ENCODE data around the gene CNTFR.

DNA sequence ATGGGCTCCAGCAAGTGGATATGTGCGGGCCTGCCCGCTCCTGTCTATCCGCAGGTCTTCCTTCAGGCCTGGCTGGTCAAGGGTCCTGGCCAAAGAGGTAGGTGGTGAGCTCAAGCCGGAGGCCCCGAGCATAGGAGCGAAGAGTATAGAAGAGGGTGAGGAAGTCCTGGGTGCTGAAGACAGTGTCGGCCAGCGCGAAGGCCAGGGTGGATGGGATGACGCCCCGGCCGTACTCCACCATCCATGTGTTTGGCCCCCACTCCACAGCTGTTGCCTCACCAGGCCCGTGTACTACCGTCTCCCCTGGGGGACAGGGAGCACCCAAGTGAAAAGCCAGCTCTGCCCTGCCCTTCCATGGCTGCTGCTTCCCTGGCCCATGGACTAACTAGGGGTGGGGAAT is 46.0 kb upstream of the CNTFR start:
- no peak for TF ChIP-seq EZH2 (IDR thresholded peaks at IDR 0.05; ENCODE audit: low read depth, unreplicated experiment)
- TF ChIP-seq, protein P1, sequence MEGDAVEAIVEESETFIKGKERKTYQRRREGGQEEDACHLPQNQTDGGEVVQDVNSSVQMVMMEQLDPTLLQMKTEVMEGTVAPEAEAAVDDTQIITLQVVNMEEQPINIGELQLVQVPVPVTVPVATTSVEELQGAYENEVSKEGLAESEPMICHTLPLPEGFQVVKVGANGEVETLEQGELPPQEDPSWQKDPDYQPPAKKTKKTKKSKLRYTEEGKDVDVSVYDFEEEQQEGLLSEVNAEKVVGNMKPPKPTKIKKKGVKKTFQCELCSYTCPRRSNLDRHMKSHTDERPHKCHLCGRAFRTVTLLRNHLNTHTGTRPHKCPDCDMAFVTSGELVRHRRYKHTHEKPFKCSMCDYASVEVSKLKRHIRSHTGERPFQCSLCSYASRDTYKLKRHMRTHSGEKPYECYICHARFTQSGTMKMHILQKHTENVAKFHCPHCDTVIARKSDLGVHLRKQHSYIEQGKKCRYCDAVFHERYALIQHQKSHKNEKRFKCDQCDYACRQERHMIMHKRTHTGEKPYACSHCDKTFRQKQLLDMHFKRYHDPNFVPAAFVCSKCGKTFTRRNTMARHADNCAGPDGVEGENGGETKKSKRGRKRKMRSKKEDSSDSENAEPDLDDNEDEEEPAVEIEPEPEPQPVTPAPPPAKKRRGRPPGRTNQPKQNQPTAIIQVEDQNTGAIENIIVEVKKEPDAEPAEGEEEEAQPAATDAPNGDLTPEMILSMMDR (conservative IDR thresholded peaks at IDR 0.05; ENCODE audit: low read depth in 2 of 2) = no peak
- TF ChIP-seq EZH2phosphoT487 (IDR thresholded peaks at IDR 0.05; ENCODE audit: unreplicated experiment) = no peak
- no peak for TF ChIP-seq ZNF331 (CRISPR knock-in tag; IDR thresholded peaks at IDR 0.05; ENCODE audit: low read depth)
- no peak for TF ChIP-seq CREB1 (CRISPR knock-in tag; IDR thresholded peaks at IDR 0.05; ENCODE audit: low read depth)
- TF ChIP-seq, protein P2, sequence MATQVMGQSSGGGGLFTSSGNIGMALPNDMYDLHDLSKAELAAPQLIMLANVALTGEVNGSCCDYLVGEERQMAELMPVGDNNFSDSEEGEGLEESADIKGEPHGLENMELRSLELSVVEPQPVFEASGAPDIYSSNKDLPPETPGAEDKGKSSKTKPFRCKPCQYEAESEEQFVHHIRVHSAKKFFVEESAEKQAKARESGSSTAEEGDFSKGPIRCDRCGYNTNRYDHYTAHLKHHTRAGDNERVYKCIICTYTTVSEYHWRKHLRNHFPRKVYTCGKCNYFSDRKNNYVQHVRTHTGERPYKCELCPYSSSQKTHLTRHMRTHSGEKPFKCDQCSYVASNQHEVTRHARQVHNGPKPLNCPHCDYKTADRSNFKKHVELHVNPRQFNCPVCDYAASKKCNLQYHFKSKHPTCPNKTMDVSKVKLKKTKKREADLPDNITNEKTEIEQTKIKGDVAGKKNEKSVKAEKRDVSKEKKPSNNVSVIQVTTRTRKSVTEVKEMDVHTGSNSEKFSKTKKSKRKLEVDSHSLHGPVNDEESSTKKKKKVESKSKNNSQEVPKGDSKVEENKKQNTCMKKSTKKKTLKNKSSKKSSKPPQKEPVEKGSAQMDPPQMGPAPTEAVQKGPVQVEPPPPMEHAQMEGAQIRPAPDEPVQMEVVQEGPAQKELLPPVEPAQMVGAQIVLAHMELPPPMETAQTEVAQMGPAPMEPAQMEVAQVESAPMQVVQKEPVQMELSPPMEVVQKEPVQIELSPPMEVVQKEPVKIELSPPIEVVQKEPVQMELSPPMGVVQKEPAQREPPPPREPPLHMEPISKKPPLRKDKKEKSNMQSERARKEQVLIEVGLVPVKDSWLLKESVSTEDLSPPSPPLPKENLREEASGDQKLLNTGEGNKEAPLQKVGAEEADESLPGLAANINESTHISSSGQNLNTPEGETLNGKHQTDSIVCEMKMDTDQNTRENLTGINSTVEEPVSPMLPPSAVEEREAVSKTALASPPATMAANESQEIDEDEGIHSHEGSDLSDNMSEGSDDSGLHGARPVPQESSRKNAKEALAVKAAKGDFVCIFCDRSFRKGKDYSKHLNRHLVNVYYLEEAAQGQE (IDR thresholded peaks at IDR 0.05; ENCODE audit: unreplicated experiment) = no peak
- no peak for TF ChIP-seq POLR2AphosphoS5 (IDR thresholded peaks at IDR 0.05; ENCODE audit: low read depth)

Measured in GM23338 (cell line).